ENCODE results near the gene MBD5.

GRCh38 chr2:148124271-148124670 is 103.4 kb downstream of the MBD5 start:
- TF ChIP-seq CTCF (conservative IDR thresholded peaks at IDR 0.05; ENCODE audit: low read length) (no peak), EZH2phosphoT487 (IDR thresholded peaks at IDR 0.05; ENCODE audit: borderline replicate concordance, low read depth, low read length) (no peak)
